Muscle layer of colon (tissue), 2 donors: ENCODE data around the gene ANAPC2.

Experiments used
- H3K27ac ChIP-seq: one replicate; pipeline ENCODE4 v1.7.0; 2013; ENCODE audit warnings: low read depth, mild to moderate bottlenecking, low read length, moderate library complexity
- H3K27me3 ChIP-seq, 2 donors: one replicate each; pipeline ENCODE4 v1.7.0; 2013; ENCODE audit warnings: low read length in 2 of 2, mild to moderate bottlenecking in 2 of 2; ENCODE audit not compliant: insufficient read depth in 2 of 2, control insufficient read depth in 1 of 2
- H3K36me3 ChIP-seq: one replicate; pipeline ENCODE4 v1.7.0; 2013; ENCODE audit warnings: mild to moderate bottlenecking, low read length; ENCODE audit not compliant: insufficient read depth
- H3K4me1 ChIP-seq: one replicate; pipeline ENCODE4 v1.7.0; 2013; ENCODE audit warnings: mild to moderate bottlenecking, low read length; ENCODE audit not compliant: insufficient read depth
- H3K4me3 ChIP-seq, 2 donors: one replicate each; pipeline ENCODE4 v1.7.0; 2013; ENCODE audit warnings: low read length in 2 of 2, low read depth in 1 of 2, mild to moderate bottlenecking in 1 of 2, moderate library complexity in 1 of 2
- H3K9ac ChIP-seq: one replicate; pipeline ENCODE4 v1.7.0; 2013; ENCODE audit warnings: low read length
- H3K9me3 ChIP-seq: one replicate; pipeline ENCODE4 v1.7.0; 2013; ENCODE audit warnings: mild to moderate bottlenecking, low read length
- donor health status: abdominal sarcoma.
- donor health status: Adenocarcinoma of cecum.

ANAPC2 gene

DNA sequence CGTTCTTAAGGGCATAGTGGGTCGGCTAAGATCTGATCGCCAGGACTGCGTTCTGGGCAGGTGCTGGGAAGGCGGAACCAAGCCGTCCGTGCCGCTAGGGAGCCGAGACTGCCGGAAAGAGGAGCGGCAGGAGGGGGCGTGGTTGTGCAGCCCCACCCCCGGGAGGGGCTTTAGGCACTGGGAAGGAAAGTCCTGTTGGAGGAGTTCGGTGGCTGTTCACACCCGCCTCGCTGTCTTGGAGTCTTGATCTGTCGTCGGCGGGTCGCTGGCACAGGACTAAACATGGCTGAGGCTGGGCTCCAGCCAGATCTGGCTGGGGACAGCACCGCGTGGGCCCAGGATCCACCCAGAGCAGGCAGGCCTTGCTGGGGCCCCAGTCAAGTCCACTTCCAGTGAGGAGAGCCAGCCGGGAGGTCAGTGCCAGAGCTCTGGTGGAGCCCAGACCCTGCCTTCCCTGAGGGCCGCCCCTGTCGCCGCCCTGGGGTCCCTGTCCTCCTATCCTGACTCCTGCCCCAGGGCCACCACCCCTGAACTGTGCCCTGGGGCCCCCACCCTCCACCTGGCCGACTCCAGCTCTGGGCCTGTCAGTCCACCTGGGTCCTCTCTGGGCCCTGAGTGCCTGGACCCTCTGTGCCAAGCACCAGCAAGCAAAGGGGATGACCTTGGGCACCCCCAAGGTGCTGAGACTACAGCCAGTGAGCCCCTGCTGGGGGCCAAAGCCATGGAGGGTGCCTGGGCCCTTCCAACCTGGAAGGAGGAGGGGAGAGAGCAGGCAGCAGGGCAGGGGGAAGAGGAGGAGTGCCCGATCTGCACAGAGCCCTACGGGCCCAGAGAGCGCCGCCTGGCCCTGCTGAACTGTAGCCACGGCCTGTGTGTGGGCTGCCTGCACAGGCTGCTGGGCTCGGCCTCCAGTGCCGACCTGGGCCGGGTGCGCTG lies 29.2 kb upstream of the ANAPC2 start:
- Histone ChIP-seq H3K27ac (no peak overlapping the region), H3K9ac (no peak overlapping the region), H3K9me3 (no peaks in the 10 kb centered on the region), H3K4me1 (no peaks in the 10 kb centered on the region), H3K27me3 (no peaks in the 10 kb centered on the region), H3K4me3 (no peak overlapping the region), H3K36me3 (no peaks in the 10 kb centered on the region)

DNA sequence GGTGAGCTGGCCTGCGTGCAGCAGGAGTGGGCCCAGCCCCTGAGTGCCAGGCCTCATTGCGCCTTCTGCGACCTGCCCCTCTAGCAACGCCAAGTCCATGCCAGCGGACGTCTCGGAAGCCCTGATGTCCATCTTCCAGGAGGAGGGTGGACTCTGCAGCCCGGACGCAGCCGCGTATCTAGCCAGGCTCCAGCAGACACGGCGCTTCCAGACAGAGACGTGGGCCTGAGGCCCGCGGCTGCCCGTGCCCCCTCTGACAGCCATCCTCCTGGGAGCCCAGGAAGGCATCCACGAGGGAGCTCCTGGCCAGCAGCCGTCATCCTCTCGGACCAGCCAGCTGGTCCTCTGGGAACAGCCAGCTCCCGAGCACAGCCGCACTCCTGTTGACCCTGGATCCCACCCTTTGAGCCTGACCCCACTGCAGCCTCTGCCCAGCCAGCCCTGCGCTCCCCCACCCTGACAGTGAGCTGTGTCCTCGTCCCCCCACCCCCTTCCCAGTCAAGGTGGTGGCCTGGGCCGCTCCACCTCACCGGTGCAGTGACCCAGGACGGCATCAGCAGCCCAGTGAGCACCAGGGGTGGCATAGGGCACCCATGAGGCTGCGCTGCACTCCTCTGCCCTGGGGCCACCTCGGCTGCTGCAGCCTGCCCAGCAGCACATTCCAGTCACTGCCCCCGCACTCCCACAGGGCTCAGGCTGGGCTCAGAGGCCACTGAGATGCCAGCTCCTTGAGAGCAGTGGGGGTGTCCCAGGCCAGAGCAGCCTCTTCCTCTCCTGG lies 28.0 kb upstream of the ANAPC2 start:
- Histone ChIP-seq H3K36me3 (no peaks in the 10 kb centered on the region), H3K9ac (no peak overlapping the region), H3K4me1 (no peaks in the 10 kb centered on the region), H3K4me3 (no peak overlapping the region), H3K9me3 (no peaks in the 10 kb centered on the region), H3K27me3 (no peaks in the 10 kb centered on the region), H3K27ac (no peak overlapping the region)

DNA sequence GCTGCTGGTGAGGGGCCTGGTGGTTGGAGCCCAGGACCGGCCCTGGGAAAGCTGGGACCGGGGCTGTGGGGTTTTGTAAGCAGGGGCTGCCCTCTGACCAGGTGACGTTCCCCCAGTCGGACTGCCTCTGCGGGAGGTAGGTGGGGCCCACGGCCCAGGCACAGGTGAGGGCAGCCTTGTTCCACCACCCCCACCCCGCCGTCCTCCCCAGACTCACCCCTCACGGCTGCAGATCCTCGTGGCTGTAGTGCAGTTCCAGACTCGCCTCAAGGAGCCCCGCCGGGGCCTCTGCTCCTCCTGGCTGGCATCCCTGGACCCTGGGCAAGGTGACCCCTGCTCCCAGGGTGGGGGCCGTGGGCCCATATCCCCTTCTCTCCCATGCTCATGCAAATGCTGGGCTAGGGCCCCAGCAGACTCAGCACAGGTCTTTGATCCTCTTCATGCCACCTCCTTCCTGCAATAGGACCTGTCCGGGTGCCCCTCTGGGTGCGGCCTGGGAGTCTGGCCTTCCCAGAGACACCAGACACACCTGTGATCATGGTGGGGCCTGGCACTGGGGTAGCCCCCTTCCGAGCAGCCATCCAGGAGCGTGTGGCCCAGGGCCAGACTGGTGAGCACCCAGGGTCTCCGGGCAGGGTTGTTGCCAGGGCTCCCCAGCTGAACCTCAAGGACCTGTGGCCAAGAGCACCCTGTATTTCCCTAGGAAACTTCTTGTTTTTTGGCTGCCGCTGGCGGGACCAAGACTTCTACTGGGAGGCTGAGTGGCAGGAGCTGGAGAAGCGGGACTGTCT lies 27.0 kb upstream of the ANAPC2 start:
- no peak overlapping the region for H3K9ac ChIP-seq
- no peaks in the 10 kb centered on the region for H3K4me1 ChIP-seq
- H3K27ac ChIP-seq, result no peak overlapping the region
- H3K27me3 ChIP-seq, result no peaks in the 10 kb centered on the region
- H3K36me3 ChIP-seq, result no peaks in the 10 kb centered on the region
- H3K4me3 ChIP-seq, result no peak overlapping the region
- H3K9me3 ChIP-seq, result no peaks in the 10 kb centered on the region

DNA sequence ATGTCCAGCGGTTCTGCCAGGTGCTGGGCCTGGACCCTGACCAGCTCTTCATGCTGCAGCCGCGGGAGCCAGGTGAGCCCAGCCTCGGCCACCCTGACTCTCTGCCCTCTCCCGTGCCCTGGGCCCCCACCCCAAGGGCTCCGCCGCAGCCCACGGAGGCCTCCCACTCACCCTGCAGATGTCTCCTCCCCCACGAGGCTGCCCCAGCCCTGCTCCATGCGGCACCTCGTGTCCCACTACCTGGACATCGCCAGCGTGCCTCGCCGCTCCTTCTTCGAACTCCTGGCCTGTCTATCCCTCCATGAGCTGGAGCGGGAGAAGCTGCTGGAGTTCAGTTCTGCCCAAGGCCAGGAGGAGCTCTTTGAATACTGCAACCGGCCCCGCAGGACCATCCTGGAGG lies 26.3 kb upstream of the ANAPC2 start:
- H3K27me3 ChIP-seq, result no peaks in the 10 kb centered on the region
- H3K4me1 ChIP-seq, result no peaks in the 10 kb centered on the region
- no peaks in the 10 kb centered on the region for H3K36me3 ChIP-seq
- H3K9ac ChIP-seq, result no peak overlapping the region
- no peak overlapping the region for H3K4me3 ChIP-seq
- no peaks in the 10 kb centered on the region for H3K9me3 ChIP-seq
- no peak overlapping the region for H3K27ac ChIP-seq

DNA sequence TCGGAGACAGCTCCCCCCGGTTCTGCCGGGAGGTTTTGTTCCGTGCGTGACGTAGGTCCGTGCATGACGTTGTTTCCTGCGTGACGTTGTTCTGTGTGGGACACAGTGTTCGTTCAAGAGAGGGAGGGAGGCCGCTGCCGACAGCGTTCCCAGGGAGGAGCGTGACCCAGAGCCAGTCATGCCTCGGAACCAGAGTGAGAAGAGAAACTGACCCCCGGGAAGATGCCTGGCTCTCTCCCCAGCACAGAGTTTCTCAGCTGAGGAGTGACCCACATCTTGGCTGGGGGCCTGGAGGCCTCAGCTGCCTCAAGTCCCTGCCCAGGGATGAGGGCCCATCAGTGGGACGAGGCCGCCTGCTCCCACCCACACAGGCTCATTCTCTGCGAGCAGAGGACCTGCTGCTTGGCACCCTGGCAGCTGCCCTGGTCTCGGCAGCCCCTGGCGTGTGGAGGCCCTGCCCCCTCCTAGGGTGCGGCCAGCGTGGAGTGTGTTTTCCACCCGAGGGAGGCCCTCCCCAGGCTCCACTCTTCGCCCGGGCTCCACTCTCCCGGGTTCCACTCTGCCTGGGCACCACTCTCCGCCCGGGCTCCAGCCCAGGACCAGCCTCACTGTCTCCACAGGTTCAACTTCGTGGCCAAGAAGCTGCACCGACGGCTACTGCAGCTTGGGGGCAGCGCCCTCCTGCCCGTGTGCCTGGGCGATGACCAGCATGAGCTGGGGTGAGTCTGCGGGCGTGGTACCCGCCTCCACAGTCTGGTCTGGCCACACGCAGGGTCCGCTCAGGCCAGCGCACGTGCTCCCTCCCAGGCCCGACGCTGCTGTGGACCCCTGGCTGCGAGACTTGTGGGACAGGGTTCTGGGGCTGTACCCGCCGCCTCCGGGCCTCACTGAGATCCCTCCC lies 25.1 kb upstream of the ANAPC2 start:
- no peaks in the 10 kb centered on the region for H3K27me3 ChIP-seq
- no peak overlapping the region for H3K27ac ChIP-seq
- no peaks in the 10 kb centered on the region for H3K9me3 ChIP-seq
- no peaks in the 10 kb centered on the region for H3K4me1 ChIP-seq
- H3K36me3 ChIP-seq, result no peaks in the 10 kb centered on the region
- H3K4me3 ChIP-seq, result no peak overlapping the region
- no peak overlapping the region for H3K9ac ChIP-seq

DNA sequence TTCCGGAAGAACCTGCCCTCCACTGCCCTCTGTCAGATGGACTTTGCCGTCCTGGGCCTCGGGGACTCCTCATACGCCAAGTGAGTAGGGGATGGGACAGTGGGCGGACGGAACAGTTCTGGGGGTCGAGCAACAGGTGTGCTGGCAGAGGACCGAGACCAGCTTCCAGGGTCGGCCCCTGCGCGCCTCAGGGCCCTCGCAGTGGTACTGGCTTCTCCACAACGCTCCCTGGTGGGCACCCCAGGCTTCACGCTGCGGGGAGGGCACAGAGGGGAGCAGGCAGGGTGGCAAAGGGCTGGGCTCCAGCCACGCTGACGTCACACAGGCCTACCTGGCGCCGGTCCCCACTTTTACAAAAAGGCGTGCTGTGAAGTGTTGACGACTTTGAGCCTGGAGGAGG lies 24.2 kb upstream of the ANAPC2 start:
- Histone ChIP-seq H3K27me3 (no peaks in the 10 kb centered on the region), H3K9me3 (no peaks in the 10 kb centered on the region), H3K4me1 (no peaks in the 10 kb centered on the region), H3K27ac (no peak overlapping the region), H3K4me3 (no peak overlapping the region), H3K9ac (no peak overlapping the region), H3K36me3 (no peaks in the 10 kb centered on the region)

DNA sequence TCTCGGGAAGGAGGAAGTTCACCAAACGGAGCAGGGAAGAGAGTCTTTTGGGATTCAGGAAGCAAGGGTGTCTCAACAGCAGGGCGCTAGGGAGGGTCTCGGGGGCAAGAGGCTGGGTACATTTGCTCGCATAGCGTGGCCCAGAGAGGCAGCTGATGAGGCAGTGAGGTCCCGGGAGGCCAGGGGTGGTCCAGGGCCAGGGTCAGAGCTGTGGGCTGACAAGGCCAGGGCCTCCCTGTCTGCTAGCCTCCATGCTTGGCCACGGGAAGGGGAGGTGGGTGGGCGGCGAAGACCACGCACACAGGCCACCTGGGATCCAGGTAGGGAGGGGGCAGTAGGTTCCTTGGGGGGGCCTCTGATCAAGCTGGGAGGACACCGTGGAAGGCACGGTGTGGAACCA lies 23.2 kb upstream of the ANAPC2 start:
- no peaks in the 10 kb centered on the region for H3K36me3 ChIP-seq
- peaks cover 5% of the 10 kb centered on the region for H3K4me1 ChIP-seq
- no peak overlapping the region for H3K9ac ChIP-seq
- H3K27me3 ChIP-seq, result no peaks in the 10 kb centered on the region
- no peak overlapping the region for H3K27ac ChIP-seq
- H3K9me3 ChIP-seq, result no peaks in the 10 kb centered on the region
- no peak overlapping the region for H3K4me3 ChIP-seq

DNA sequence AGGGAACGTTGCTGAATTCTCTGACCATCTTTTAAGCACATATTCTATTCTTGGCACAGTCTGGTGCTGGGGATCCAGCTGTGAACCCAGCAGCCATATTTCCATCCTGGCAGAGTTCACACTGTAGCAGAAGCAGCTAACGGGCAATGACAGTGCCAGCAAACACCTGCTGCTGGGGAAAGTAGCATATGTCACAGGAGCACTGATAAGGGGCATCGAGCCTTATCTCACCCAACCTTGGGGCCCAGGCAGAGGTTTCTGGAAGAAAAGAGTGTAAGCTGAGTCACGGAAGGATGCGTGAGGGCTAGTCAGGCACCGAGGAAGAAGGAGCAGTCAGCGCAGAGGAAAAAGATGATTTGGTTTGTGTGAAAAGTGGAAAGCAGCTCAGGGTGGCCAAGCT lies 18.2 kb upstream of the ANAPC2 start:
- Histone ChIP-seq H3K4me3 (peak overlapping the region in 1 of 2 donors; percentile 97), H3K9me3 (no peaks in the 10 kb centered on the region), H3K27ac (no peak overlapping the region), H3K36me3 (no peaks in the 10 kb centered on the region), H3K4me1 (peaks cover 40% of the 10 kb centered on the region), H3K9ac (no peak overlapping the region), H3K27me3 (no peaks in the 10 kb centered on the region)

DNA sequence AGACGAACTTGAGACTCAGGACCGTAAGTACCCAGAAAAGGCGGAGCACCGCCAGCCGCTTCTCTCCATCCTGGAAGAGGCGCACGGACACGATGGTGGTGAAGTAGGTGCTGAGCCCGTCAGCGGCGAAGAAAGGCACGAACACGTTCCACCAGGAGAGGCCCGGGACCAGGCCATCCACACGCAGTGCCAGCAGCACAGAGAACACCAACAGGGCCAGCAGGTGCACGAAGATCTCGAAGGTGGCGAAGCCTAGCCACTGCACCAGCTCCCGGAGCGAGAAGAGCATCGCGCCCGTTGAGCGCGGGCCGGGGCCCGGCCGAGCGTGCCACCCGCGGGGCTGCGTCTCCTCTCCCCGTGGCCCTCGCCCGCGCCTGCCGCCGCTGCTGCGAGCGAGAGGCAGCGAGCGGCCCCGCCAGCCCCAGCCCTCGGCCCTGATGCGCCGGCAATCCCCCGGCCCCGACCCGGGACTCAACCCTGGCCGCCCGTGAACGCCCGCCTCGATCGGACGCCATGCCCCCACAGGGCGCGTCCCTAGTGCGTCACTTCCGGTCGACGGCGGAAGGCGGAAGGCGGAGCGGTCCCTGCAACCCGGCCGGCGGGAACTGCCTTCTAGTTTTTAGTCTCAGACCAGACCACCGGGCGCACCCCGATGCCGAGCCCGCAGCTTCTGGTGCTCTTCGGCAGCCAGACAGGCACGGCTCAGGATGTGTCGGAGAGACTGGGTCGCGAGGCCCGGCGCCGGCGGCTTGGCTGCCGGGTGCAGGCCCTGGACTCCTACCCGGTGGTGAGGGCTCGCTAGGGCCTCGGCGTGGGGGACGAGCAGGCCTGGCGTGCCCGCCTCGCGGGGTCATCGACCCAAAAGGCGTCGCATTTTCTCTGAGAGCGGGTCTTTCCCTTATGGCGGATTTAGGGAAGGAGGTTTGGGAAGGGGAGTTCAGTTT lies 17.0 kb upstream of the ANAPC2 start, which contains the start of the genes NDOR1 and TMEM203:
Gene NDOR1, plus strand, starts transcription at position 575 of the 944 bp plus-strand sequence. Its CDS starts 78 bp downstream, at position 653.
Gene TMEM203, minus strand, starts transcription at position 523 of the 944 bp plus-strand sequence. Its CDS starts 234 bp downstream, at position 289.
- Histone ChIP-seq H3K4me1 (peaks cover 46% of the 10 kb centered on the region), H3K9ac (peak within 1 kb of the TSS; percentile 90), H3K27ac (peak within 1 kb of the TSS; percentile 59), H3K4me3 (peak within 1 kb of the TSS; percentile 56 to 97), H3K9me3 (no peaks in the 10 kb centered on the region), H3K36me3 (no peaks in the 10 kb centered on the region), H3K27me3 (no peaks in the 10 kb centered on the region)
